ENCODE measurements around the gene PLPP3. TPM values are rescaled to one million over a fixed set of nuclear protein-coding genes. Genes with fewer than 3 reads are reported as not detected.

Gene PLPP3
- total and polyA plus RNA-seq, 9 of the 15 experiments (the other 6 are each of a cell fraction or from before 2014, with no cell fraction given), result 0.07 to 0.54 (median 0.20) TPM

- TF ChIP-seq ZNF740 (CRISPR knock-in tag; IDR thresholded peaks at IDR 0.05) (no peak), ZNF740 (tag; IDR thresholded peaks at IDR 0.05) (no peak), TRIM28 (IDR thresholded peaks at IDR 0.05) (no peak), LEF1 (IDR thresholded peaks at IDR 0.05) (no peak), CBX1 (IDR thresholded peaks at IDR 0.05; ENCODE audit: low read depth) (no peak), NKRF (IDR thresholded peaks at IDR 0.05; ENCODE audit: borderline replicate concordance) (no peak), CBFA2T2 (conservative IDR thresholded peaks at IDR 0.05) (no peak), ZNF695 (CRISPR knock-in tag; IDR thresholded peaks at IDR 0.05) (no peak)
Observed at GRCh38 chr1:56627019-56627635, 47.8 kb upstream of the PLPP3 start (continued).

GRCh38 chr1:56626546-56626945, 47.2 kb upstream of the PLPP3 start:
- Histone ChIP-seq H2AFZ (ENCODE audit: low read depth, low read length) (no peak overlapping the region), H3K9me3 (replicated peaks; ENCODE audit: control insufficient read depth, insufficient read depth, low read depth, low read length) (no peaks in the 10 kb centered on the region), H3K27ac (ENCODE audit: extremely low read depth, low read depth, low read length) (no peak overlapping the region), H3K79me2 (ENCODE audit: control insufficient read depth, insufficient read depth, low read length) (no peaks in the 10 kb centered on the region), H3K4me3 (no peak overlapping the region), H4K20me1 (replicated peaks; ENCODE audit: control insufficient read depth, insufficient read depth, low read length) (no peaks in the 10 kb centered on the region), H3K36me3 (ENCODE audit: control insufficient read depth, insufficient read depth, low read length) (no peaks in the 10 kb centered on the region), H3K4me2 (ENCODE audit: insufficient read depth, low read length) (no peak overlapping the region), H3K9ac (ENCODE audit: insufficient read depth in 1 of 2, low read depth in 2 of 2, low read length in 2 of 2) (no peak overlapping the region), H3K4me1 (replicated peaks in 1 of 2; ENCODE audit: control insufficient read depth in 2 of 2, insufficient read depth in 2 of 2, low read length in 2 of 2) (no peaks in the 10 kb centered on the region), H3K9me1 (ENCODE audit: control insufficient read depth, insufficient read depth, low read length) (no peaks in the 10 kb centered on the region), H3K27me3 (ENCODE audit: control insufficient read depth in 2 of 2, insufficient read depth in 2 of 2, low read length in 2 of 2) (no peaks in the 10 kb centered on the region)
- ChIA-PET CTCF (ENCODE audit: low intra/inter-chr PET ratio) (no interaction called here), POLR2A (no interaction called here)
- FAIRE-seq (no peak), DNase-seq (ENCODE audit: extremely low read depth in 1 of 4, low spot score in 3 of 4) (no peak), ATAC-seq (no peak)
- in situ Hi-C loops (cut with MboI) (no loop called here), intact Hi-C loops (cut with micrococcal nuclease) (no loop called here)
- BruUV-seq (replicated peaks), result no TSS peak
- no peak for TF ChIP-seq ZNF76 (CRISPR knock-in tag; IDR thresholded peaks at IDR 0.05; ENCODE audit: borderline replicate concordance)
- TF ChIP-seq BACH1 (tag; IDR thresholded peaks at IDR 0.05), result no peak
